Activated CD4-positive, alpha-beta T cell treated with anti-CD3 and anti-CD28 coated beads, Interleukin-2, amount 50 U/mL, for 24 hours (primary cell): ENCODE measurements around the gene TYMP.
A peak's percentile ranks its signal among the peaks of the same experiment; 100 is the strongest.
"Not testable (repeated sequence)": the region's sequence is repeated elsewhere in the genome, so short reads cannot be mapped to it uniquely, and the experiment has no call there.

ENCODE experiments used
- DNase-seq, 2 donors: peaks; one replicate each; pipeline ENCODE4 v3.0.0-alpha.2; 2020; ENCODE audit warnings: low read depth in 1 of 2, low spot score in 1 of 2

TYMP gene

DNA sequence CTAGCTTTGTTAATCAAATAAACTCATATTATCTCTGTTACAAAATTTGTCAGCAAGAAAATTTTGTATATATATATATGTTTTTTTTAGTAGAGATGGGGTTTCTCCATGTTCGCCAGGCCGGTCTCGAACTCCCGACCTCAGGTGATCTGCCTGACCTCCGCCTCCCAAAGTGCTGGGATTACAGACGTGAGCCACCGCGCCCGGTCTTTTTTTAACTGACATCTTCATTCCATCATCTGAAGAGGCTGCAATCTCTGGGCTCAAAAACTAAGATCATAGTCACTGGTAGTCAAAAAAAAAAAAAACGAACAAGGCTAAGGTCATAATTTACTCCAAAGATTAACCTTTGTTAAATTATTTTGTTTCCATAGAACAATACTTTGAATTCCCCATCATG is 10.6 kb upstream of the TYMP start:
- no peak for DNase-seq

DNA sequence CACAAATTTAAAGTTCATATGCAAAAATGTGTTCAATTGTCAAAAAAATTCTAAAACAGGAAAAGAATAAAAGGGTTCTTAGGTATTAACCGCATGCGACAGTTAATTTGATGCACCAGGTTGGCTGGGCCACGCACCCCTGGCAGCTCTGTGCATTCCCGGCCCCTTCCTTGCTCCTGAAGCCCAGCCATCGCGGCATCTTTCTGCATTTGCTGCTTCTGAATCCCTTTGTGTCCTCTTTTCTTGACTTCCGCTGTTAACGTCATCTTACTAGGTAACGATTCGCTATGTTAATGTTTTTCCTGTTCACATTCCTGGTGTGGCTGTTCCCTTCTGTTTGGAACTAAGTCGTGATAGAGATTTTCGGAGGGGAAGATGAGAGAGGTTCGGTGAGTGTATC is 8.0 kb upstream of the TYMP start:
- DNase-seq, result no peak

DNA sequence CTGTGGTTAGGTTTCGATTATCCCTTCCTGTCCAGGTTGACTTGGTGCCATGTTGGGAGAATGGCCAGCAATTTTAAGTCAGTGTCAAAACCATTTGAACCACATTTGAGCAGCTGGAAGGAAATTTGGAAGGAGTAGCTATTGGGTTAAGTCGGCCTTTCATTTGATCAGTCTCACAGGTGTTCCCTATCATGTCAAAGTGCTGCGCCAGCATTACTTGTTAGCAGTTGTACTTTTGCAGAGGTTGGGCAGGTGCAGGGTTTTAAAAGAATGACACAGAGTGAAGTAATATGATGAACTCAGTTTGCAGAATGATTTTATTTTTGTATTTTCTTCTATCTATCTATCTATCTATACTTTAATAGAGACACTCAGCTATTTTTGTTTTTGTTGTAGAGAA is 6.4 kb upstream of the TYMP start:
- DNase-seq, result no peak

DNA sequence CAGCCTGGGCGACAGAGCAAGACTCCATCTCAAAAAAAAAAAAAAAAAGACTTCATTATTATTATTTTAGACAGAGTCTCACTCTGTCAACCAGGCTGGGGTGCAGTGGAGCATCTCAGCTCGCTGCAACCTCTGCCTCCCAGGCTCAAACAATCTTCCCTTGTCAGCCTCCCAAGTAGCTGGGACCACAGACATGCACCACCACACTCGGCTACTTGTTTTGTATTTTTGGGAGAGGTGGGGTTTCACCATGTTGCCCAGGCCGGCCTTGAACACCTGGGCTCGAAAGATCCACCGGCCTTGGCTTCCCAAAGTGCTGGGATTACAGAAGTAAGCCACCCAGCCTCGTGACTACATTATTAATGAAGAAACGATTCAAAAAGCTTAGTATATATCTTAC is 5.3 kb upstream of the TYMP start:
- DNase-seq, result no peak

DNA sequence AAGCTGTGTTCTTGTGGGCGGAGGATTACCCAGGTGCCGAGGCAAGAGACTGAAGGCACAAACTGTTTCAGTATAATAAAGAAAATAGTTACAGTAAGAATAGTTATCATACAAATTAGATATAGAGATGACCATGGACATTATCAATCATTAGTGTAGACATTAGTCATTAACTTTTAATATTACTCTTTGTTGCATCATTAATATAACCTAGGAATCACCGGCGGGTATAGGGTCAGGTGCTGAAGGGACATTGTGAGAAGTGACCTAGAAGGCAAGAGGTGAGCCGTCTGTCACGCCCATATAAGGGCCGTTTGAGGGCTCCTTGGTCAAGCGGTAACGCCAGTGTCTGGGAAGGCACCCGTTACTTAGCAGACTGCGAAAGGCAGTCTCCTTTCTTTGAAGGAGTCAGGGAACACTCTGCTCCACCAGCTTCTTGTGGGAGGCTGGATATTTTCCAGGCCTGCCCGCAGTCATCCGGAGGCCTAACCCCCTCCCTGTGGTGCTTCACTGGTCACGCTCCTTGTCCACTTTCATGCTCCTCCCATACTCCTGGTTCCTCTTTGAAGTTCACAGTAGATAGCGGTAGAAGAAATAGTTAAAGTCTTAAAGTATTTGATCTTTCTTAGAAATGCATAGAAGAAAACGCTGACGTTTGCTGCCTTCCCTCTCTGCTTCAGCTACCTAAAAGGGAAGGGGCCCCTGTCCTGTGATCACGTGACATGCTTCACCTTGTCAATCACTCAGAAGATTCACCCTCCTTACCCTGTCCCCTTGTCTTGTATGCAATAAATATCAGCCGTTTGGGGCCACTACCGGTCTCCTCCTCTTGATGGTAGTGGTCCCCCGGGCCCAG is 4.3 kb upstream of the TYMP start:
- not testable (repeated sequence) for DNase-seq

DNA sequence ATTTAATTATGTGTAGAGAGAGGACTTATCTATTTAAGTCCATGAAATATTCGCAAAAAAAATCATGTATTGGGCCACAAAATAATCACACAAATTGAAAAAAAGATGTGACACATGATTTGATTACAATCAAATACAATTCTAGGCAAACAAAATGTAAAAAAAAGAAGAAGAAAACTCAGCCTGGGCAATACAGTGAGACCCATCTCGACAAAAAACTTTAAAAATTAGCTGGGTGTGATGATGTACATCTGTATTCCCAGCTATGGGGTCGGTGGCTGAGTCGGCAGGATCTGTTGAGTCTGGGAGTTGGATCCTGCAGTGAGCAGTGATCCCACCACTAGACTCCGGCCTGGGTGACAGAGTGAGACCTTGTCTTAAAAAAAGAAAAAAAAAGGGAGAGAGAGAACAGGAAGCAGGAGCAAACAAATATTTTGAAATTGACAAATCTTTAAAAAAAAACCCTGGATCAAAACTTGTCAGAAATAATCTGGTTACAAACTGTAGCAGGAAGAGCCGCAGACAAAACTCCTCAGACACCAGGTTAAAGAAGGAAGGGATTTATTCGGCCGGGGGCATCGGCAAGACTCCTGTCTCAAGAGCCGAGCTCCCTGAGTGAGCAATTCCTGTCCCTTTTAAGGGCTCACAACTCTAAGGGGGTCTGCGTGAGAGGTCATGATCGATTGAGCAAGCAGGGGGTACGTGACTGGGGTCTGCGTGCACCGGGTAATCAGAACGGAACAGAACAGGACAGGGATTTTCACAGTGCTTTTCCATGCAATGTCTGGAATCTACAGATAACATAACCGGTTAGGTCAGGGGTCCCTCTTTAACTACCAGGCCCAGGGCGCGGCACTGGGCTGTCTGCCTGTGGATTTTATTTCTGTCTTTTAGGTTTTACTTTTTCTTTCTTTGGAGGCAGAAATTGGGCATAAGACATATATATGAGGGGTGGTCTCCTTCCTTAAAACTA is 3.3 kb upstream of the TYMP start:
- no peak for DNase-seq

DNA sequence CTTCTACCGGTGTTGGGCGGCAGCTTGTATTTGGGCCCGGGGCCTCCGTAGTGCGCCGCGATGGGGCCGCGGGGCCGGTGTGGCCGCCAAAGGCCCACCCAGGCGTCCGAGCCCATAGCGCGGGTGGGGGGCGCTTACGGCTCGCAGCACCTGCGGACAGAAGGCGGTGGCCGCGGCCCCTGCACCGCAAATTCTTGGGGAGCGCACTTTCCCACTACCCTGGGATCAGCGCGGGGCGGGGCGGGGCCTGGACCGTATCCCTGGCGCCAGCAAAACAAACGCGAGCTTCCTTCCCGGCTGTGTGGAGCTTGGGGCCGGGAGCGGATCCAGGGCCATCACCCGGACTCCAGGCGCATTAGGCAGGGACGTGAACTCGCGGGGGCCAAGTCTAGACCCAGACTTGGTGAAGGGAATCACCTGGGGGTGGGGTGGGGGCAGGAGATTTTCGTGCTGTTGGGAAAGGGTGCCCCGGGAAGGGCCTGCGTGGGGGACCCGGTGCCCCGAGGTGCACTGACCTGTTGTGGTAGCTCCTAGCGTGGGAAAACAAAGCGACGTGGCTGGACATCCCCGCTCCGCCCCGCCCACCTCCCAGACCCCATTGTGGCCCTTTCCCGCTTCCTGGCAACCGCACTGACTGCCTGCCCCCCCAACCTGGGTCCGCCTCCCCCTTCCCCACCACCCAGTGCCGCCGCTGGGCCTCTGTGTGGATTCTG is 2.3 kb upstream of the TYMP start:
- no peak for DNase-seq

DNA sequence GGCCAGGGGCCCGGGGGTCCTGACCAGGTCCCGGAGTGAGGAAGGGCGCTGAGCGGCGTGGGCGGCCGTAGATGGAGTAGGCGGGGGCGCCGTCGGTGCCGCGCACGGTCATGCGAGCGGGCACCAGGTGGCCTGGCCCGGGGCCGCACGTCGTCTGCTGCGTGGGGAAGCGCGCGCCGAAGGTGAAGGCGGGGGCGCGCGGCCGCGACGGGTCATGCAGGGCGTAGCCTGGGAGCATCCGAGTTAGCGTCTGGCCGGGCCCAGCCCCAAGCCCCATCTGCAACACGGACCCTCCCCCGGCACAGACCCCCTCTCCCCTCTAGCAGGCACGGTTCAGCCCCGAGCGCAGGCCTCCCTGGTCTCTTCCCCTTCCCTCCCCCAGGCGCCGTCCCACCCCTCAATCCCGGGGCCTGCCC is 1.7 kb upstream of the TYMP start:
- DNase-seq, result peak in 1 of 2 donors; percentile 47

DNA sequence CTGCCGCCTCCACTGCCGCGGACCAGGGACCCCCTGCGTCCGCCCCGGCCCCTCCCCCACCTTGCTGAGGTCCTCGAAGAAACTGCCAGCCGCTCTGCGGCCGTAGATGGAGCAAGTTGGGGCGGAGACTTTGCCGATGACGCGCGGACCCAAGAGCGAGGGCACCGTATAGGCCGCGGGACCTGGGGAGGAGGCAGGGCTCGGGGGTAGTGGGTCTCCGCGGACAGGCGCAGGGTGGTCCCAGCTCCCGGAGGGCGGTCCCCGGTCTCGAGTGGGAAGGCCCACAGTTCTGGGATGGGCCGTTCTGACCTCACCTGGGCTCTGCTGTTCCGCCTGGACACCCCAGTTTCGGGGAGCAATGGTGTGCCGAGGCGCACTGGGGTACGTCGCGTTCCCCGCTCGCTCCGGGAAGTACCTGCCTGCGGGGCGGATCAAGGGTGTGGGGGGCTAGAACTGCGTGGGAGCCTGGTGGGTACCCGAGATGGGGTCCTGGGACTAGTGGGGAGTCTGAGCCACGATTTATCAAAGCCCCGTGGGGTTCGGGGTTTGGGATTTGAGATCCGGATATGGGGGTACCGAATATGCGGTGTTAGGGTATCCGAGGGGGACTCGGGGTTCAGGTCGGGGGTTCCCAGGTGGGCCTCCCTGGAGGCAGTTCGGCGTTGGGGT is 1.2 kb upstream of the TYMP start:
- DNase-seq, result peak; percentile 67 to 76

DNA sequence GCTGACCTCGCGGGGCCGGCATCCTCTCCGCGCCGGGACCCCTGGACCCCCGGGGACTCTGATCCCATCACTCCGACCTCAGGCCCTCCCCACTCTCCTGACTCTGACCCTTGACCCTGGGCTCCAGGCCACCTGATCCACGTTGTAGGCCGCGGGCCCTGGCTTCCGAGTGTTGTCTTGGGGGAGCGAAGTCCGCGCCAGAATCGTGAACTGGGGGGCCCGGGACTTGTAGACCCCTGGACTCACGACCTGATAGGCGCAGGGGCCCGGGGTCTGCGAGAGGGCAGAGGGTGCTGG is 716 bp upstream of the TYMP start:
- no peak for DNase-seq

DNA sequence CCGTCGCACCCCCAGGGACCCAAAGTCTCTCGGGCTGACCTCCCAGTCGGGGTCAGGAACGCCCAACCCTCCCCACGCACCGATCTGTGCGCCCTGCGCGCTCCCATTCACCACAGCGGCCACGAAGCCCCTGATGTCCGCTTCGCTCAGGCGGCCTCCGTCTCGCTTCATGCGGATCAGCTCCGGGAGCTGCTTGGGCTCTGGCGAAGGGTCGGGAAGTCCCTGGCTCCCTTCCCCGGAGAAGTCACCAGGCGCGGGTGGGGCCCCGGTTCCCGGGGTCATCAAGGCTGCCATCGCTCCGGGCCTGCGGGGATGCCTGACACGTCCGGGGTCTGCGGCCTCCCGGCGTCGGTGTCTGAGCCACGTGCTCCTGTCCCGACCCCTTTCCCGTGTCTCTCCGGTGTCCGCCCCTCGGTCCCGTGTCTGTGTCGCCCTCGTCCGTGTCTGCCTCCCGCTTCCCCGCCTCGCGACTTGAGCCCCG is 356 bp downstream of the TYMP start:
- DNase-seq, result no peak

DNA sequence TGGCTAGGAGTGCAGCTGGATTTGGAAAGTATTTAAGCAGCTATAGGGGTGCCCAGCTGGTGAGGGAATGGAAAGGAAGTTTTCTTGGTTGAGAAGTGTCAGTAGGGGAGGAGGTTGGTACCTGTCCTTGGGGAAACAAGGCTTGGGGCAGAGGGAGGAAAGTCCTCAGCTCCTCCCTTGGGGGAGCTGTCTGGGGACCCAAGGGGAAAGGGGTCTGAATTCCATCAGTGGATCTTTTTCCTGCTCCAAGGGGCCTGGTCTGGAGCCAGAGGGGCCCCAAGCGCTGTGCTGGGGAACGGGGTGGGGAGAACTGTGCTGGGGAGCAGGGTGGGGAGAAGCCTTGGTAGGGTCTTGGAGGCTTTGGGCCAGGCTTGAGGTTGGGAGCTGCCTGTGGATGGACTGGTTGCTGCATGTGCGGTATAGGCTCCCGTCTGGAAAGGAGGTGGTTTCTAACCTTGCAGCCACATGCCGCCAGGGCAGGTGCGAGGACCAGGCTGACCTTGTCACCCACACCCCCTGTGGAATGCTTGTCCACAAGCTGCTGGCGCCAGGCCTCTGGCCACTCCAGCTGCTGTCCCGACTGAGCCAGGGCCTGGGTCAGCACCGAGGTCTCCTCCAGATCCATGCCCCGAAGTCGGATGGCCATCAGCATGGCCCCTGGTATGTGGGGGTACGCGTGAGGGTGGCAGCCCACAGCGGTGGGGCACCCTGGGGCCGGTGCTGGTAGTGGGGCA is 963 bp downstream of the TYMP start:
- no peak for DNase-seq

DNA sequence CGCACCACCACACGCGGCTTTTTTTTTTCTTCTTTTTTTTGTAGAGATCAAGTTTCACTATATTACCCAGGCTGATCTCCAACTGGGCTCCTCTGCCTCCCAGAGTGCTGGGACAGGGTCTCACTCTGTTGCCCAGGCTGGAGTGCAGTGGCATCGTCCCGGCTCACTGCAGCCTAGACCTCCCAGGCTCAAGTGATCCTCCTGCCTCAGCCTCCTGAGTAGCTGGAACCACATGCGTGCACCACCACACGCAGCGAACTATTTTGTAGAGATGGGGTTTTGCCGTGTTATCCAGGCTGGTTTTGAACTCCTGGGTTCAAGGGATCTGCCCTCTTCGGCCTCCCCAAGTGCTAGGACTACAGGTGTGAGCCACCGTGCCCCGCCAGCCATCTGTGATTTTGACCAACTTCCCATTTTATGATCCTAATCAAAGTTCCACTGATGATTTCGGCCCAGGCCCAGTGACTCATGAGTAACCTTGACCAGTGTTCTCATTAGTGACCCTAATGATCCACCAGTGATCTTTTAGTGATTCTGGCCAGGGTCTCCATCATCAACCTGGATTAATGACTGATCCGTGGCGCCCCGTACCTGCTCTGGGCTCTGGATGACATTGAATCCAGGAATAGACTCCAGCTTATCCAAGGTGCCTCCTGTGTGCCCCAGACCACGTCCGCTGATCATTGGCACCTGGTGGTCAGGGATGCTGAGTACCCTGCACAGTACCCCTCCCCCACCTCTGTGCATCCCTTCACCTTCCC is 1.7 kb downstream of the TYMP start:
- no peak for DNase-seq

DNA sequence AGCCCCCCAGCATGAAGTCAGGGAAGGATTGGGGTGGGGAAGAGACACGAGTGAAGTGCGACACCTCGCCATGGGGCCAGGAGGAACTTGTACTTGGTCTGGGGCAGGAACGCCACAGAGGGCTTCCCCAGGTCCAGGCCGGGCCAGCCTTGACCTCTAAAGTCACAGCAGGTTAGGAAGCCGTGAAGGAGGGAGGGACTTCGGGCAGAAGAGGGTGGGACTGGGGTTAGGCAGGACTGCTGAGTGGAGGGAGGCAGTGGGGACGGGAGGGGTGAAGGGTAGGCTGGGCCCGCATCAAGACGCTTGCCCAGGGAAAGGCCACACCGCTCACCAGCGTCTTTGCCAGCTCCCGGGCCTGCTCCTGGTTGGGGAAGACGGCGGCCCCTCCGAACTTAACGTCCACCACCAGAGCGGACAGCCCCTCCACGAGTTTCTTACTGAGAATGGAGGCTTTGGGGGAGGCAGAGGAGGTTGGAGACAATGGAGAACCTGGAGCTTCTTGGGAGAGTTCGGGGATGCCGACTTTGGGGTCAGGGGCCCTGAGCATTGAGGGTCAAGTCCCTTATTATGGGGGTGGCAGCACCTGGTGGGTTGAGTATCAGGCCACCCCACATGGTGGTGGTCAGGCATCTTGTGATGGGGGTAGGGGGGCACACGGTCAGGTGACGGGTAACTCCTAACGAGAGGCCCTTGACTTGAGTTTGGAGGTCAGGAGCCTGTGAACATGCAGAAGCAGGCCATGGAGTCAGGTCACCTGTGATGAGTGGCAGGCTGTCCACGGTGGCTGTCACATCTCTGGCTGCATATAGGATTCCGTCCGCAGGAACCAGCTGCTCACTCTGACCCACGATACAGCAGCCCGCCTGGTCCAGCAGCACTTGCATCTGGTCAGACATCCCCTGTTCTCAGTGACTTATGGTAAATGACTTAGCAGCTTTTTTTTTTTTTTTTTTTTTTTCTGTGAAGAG is 2.7 kb downstream of the TYMP start:
- DNase-seq, result peak in 1 of 2 donors; percentile 41

DNA sequence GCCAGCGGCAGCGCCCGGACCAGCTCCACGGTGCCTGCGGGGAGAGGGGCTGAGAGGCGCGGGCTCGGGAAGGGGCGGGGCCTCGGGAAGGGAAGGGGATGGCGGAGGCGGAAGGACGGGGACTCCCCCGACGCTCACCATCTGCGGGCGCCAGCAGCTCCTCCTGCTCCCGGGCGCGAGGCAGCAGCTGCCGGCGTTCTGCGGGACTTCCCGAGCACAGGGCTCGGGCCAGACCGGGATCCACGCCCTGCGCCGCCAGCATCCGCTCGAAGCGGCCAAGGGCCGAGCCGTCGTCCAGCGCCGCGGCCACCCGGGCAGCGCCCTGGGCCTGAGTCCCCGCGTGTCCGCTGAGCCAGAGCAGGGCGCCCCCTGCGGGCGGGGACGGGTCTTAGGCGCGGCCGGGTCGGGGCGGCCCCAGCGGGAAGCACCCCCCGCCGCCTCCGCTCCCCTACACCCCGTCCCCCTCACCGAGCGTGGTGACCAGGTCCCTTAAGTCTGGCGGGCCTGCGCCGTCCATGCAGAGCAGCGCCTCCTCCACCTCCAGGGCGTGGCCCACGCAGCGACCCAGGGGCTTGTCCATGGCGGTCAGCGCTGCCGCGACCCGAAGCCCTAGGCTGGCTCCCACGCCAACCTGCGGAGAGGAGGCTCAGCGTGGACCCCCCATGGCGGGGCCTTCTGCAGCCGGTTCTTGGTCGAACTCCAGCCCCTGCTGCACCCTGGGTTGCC is 3.5 kb downstream of the TYMP start:
- peak; percentile 71 to 84 for DNase-seq

DNA sequence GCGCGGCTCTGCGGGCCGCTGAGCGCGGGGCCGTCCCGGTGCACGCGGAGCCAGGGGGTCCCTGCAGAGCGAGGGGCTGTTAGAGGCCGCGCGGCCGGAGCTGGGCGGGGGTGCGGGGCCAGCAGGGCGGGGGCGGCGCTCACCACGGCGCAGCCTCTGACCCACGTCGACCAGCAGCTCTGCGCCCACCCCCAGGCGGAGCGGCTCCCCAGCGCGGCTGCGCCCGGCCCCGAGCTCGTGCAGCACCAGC is 4.0 kb downstream of the TYMP start:
- no peak for DNase-seq

DNA sequence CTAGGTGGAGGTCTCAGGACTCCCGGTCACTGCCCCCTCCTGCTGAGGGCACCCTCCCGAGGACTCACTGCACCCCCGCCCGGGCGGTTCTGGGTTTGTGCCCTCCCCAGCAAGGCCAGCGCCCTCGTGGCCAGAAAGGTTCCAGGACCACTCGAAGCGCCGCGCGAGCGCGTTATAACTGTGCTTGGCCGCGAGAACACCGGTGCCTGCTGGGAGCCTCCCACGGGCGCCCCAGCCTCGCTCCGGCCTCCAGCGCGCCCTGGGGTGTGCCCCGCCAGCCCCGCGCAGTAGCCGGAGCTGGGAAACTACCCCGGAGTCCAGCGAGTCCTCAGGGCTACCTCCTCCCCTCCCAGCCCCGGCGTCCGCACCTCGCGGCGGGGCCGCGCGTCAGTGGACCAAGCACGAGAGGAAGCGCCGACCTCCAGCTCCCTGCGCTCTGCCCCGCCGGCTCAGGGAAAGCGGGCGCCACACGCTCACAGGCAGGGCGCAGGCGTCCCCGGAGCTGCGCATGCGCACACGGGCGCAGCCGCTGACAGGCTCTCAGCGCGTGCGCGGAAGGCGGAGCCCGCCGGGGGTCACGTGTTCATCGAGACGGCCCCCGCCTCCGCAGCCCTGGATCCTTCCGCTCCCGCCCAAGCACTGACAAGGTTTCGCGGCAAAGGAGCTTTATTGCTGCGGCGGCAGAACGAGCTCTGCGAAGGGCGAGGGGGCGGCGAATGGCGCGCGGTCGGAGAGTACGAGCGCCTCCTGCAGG is 4.5 kb downstream of the TYMP start, which contains the start of gene SCO2:
Gene SCO2 (minus strand): TSS at position 495 of the 754 bp plus-strand sequence. CDS start 1,187 bp downstream, outside the sequence.
- peak; percentile 95 to 96 for DNase-seq
